ENCODE data around the gene TRIP12.

GRCh38 chr2:229873123-229873581 is 48.7 kb downstream of the TRIP12 start:
- no peak for TF ChIP-seq CTCF (IDR thresholded peaks at IDR 0.05; ENCODE audit: low read depth, low read length, poor library complexity, severe bottlenecking)
- no peak for TF ChIP-seq EZH2phosphoT487 (IDR thresholded peaks at IDR 0.05; ENCODE audit: borderline replicate concordance, low read length)
